GM12891 (cell line): ENCODE data around the gene SRF.
A peak's percentile ranks its signal among the peaks of the same experiment; 100 is the strongest.

Experiments
- DNase-seq: peaks from one replicate; pipeline ENCODE4 v3.0.0; 2011; ENCODE audit warnings: low spot score; ENCODE audit not compliant: insufficient read length
- FAIRE-seq: peaks from 2 replicates; lab custom pipeline; 2011; peaks lifted over from hg19 to GRCh38; lab: Jason Lieb, UNC
- PAX5 ChIP-seq: IDR thresholded peaks from 2 replicates; pipeline ENCODE4 v1.6.1; 2011; ENCODE audit warnings: low read length, moderate library complexity, mild to moderate bottlenecking; ENCODE audit not compliant: insufficient read depth, severe bottlenecking
- POLR2A ChIP-seq: IDR thresholded peaks from 2 replicates; pipeline ENCODE4 v1.6.1; 2011; ENCODE audit warnings: low read depth, low read length, control low read depth
- POLR2AphosphoS5 ChIP-seq: IDR thresholded peaks from 2 replicates; pipeline ENCODE4 v1.6.1; 2011; ENCODE audit warnings: low read depth, low read length, control low read depth
- POU2F2 ChIP-seq: IDR thresholded peaks from 2 replicates; pipeline ENCODE4 v1.6.1; 2011; ENCODE audit warnings: low read depth, mild to moderate bottlenecking, control low read depth, low read length, moderate library complexity
- SPI1 ChIP-seq: IDR thresholded peaks from 2 replicates; pipeline ENCODE4 v1.6.1; 2011; ENCODE audit warnings: low read depth, low read length, control low read depth
- TAF1 ChIP-seq: IDR thresholded peaks from 2 replicates; pipeline ENCODE4 v1.6.1; 2011; ENCODE audit warnings: low read depth, low read length, control low read depth

Gene SRF

GRCh38 chr6:43223175-43223574 lies 52.1 kb downstream of the SRF start:
- DNase-seq (no peak), FAIRE-seq (no peak)
- no peak for TF ChIP-seq PAX5
- TF ChIP-seq SPI1: no peak
- no peak for TF ChIP-seq POU2F2
- no peak for TF ChIP-seq POLR2AphosphoS5
- TF ChIP-seq TAF1: no peak
- no peak for TF ChIP-seq POLR2A

DNA sequence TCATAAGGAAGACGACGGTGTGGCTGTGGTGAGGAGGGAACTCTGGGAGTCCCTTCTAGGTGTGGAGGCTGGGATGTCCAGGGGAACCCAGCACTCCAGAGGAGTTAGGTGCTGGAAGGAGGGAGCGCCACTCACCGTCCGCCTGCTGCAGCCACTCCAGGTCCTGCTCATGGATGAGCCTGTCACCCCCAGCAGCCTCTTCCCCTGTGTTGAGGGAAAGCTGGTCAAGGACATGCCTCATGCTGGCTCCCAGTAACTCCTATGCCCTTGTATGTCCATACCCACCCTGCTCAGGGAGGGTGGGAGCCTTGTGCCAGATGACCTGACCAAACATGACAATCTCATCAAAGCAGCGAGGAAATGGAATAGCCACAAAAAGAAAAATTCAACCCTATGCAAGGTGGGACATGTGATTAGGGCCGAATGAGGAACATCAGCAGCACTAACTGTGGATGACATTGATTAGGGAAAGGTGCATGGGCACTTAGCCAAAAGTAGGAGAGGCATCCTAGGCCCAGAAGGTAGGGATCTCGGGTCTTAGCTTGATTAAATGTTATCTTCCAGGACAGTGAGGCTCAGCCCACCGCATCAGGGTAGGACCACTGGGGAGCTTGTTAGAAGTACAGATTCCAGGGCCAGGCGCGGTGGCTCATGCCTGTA lies 55.3 kb downstream of the SRF start:
- TF ChIP-seq POU2F2: no peak
- TF ChIP-seq POLR2AphosphoS5: no peak
- TF ChIP-seq POLR2A: no peak
- no peak for TF ChIP-seq SPI1
- TF ChIP-seq PAX5: no peak
- TF ChIP-seq TAF1: no peak
- no peak for FAIRE-seq
- no peak for DNase-seq

DNA sequence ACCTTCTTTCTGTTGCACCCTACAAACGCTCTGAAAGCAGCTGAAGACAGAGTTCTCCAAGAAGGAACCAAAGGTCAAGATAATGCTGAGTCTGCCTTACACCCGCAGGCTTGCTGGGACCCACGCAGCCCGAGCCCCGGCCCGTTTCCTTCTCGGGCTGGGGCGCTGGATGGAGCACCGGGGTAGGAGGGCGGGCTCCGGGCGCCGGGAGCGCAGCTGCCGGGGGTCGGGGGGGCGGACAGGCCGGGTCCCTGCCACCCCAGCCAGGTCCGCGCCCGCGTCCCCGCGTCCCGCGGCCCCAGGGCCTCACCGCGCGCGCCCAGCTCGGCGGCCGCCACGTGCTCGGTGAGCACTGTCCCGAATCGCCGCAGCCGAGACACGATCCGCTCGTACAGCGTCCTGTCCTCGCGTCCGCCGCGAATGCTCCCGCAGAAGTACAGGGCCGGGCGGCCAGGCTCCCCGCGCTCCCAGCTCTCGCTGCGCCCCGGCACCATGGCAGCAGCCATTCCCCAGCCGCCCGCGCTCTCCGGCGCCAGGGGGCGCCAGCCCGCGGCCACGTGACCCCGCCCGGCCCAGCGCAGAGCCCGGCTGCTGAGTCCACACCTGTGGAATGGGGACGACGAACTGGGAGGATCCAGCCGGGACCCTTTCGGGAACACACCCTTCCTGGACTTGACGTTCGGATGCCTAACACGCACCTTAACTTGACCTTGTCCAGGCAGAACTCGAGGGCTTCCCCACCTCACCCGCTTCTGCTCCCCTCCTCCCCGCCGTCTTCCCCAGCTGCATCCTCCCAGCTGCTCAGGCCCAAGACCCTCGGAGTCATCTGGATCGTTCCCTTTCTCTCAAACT lies 58.1 kb downstream of the SRF start, which contains the start of gene DNPH1:
Gene DNPH1, minus strand, starts transcription at position 531 of the 852 bp plus-strand sequence. Its CDS starts 25 bp downstream, at position 506.
- DNase-seq: peak; percentile 82
- TF ChIP-seq SPI1 (no peak), TAF1 (peak; percentile 72), PAX5 (no peak), POU2F2 (no peak), POLR2A (0 out of 2 replicates have a peak, but pooled peaks have one; percentile 51), POLR2AphosphoS5 (no peak)
- FAIRE-seq: peak; percentile 93

DNA sequence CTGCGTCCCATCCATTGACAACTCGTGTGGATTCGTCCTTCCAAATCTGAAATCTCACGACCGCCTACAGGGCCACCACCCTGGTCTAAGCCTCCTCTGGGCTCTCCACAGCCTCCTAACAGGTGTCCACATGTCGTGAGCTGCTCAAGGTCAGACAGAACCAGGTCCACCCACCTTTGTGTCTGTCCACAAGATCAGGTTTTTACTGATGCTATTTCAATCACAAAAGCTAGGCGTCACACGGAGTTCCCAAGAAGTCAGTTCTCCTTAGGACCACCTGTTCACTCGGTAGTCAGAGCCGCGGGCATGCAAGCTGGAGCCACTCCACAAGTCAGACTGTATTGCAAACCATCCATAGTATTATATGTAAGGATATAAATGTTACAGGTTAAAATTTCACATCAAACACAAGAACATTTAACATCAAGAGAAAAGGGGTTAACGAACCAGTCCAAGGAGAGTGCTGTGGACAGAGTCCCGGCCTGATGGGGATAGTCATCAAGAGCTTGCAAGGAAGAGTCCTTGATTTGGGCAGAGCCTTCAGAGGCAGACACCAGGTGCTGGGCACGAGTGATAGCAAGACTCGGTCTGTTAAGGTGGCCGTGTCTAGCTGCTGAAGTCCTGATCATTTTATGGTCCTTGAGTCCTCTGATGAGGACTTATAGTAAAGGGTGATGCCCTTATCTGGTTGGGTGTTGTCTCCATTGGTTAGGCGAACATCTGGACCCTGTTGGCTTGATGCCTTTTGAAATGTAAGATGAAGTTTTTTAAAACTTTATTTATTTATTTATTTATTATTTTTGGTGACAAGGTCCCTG lies 58.9 kb downstream of the SRF start:
- FAIRE-seq (no peak), DNase-seq (no peak)
- TF ChIP-seq POU2F2: no peak
- no peak for TF ChIP-seq POLR2A
- TF ChIP-seq SPI1: no peak
- TF ChIP-seq TAF1: no peak
- TF ChIP-seq POLR2AphosphoS5: no peak
- no peak for TF ChIP-seq PAX5

DNA sequence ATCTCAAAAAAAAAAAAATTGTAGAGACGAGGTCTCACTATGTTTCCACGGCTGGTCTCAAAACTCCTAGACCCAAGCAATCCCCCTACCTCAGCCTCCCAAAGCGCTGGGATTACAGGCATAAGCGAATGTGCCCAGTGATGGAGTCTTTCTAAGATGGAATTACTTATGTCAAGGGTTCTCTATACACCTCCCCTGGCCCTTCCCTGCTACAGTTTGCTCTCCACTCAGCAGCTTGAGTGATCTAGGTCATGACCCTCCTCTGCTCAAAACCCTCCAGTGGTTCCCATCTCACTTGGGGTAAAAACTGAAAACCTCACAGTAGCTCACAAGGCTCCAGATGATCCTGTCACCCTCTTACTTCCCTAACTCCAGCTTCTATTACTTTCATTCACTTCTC lies 60.0 kb downstream of the SRF start:
- no peak for TF ChIP-seq TAF1
- no peak for TF ChIP-seq POU2F2
- no peak for DNase-seq
- FAIRE-seq: no peak
